Loucy (cell line): ENCODE results near the gene SERPINA12.

Source experiments
- H2AFZ ChIP-seq: fragments of 200-600 bp; sonication (generic); 2 replicates; pipeline ENCODE4 v1.6.0; 2016; ENCODE audit warnings: antibody characterized with exemption, mild to moderate bottlenecking, low read length, moderate library complexity
- H3F3A ChIP-seq: fragments of 200-600 bp; 2 replicates; pipeline ENCODE4 v1.6.0; 2016; ENCODE audit warnings: antibody characterized with exemption, low read depth, mild to moderate bottlenecking
- H3K27me3 ChIP-seq: fragments of 200-600 bp; sonication (generic); 2 replicates; pipeline ENCODE4 v1.6.1; 2014; ENCODE audit warnings: low read length, mild to moderate bottlenecking; ENCODE audit not compliant: insufficient read depth, poor library complexity, severe bottlenecking
- H3K36me3 ChIP-seq: fragments of 200-600 bp; sonication (generic); 2 replicates; pipeline ENCODE4 v1.6.1; 2016; ENCODE audit warnings: low read length; ENCODE audit not compliant: insufficient read depth
- H3K4me1 ChIP-seq: fragments of 200-600 bp; sonication (generic); 2 replicates; pipeline ENCODE4 v1.5.1; 2014; ENCODE audit warnings: low read length, mild to moderate bottlenecking; ENCODE audit not compliant: insufficient read depth, poor library complexity, severe bottlenecking
- H3K4me2 ChIP-seq: fragments of 200-600 bp; sonication (generic); 2 replicates; pipeline ENCODE4 v1.6.0; 2014; ENCODE audit warnings: antibody characterized with exemption, low read length, low read depth, mild to moderate bottlenecking; ENCODE audit not compliant: poor library complexity, severe bottlenecking
- H3K4me3 ChIP-seq: fragments of 200-600 bp; sonication (generic); 2 replicates; pipeline ENCODE4 v1.5.1; 2014; ENCODE audit warnings: low read length, mild to moderate bottlenecking, mixed read lengths; ENCODE audit not compliant: poor library complexity, severe bottlenecking
- H3K79me2 ChIP-seq: fragments of 200-600 bp; sonication (generic); 2 replicates; pipeline ENCODE4 v1.6.1; 2014; ENCODE audit warnings: low read length; ENCODE audit not compliant: insufficient read depth
- H3K9ac ChIP-seq: fragments of 200-600 bp; sonication (generic); 2 replicates; pipeline ENCODE4 v1.6.0; 2014; ENCODE audit warnings: mild to moderate bottlenecking, low read depth, low read length, moderate library complexity; ENCODE audit not compliant: poor library complexity, severe bottlenecking
- H3K9me2 ChIP-seq: fragments of 200-600 bp; sonication (generic); replicated peaks from 2 replicates; pipeline ENCODE4 v1.6.1; 2016; ENCODE audit warnings: low read depth, low read length, mixed read lengths
- H3K9me3 ChIP-seq: fragments of 200-600 bp; sonication (generic); 2 replicates; pipeline ENCODE4 v1.6.1; 2014; ENCODE audit warnings: mild to moderate bottlenecking, antibody characterized with exemption, low read length, low read depth; ENCODE audit not compliant: insufficient read depth
- H4K20me1 ChIP-seq: fragments of 200-600 bp; sonication (generic); 2 replicates; pipeline ENCODE4 v1.6.0; 2014; ENCODE audit warnings: antibody characterized with exemption, low read length, mild to moderate bottlenecking; ENCODE audit not compliant: insufficient read depth, poor library complexity, severe bottlenecking
- CTCF ChIP-seq: fragments of 200-600 bp; sonication (generic); conservative IDR thresholded peaks from 2 replicates; pipeline ENCODE4 v1.5.1; 2014; ENCODE audit warnings: mild to moderate bottlenecking, antibody characterized with exemption, low read length
- EZH2phosphoT487 ChIP-seq: fragments of 200-600 bp; IDR thresholded peaks from 2 replicates; pipeline ENCODE4 v1.6.1; 2018; ENCODE audit warnings: antibody characterized with exemption, mild to moderate bottlenecking, moderate library complexity, borderline replicate concordance

The SERPINA12 gene

DNA sequence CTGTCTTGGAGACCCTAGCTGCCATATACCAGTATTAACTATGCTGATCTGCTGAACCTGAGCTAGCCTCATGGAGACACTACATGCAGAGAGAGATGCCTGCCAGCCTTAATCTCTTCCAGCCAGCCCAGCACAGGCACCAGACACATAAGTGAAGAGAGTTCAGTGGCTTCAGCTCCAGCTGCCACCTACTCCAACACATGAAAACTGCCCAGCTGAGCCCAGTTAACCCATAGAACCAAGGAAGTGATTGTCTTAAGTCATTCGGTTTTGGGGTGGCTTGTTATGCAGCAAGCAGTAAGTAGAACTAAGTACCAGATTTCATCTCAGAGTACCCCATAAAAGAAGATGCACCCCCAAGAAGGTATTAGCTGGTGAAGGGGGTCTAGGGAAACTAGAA, 64.3 kb downstream of the SERPINA12 start:
- Histone ChIP-seq H3K27me3 (no peaks in the 10 kb centered on the region), H3K9me2 (no peaks in the 10 kb centered on the region), H4K20me1 (no peaks in the 10 kb centered on the region), H3K79me2 (no peaks in the 10 kb centered on the region), H3K4me1 (no peaks in the 10 kb centered on the region), H3F3A (no peaks in the 10 kb centered on the region), H3K4me2 (no peak overlapping the region), H3K4me3 (no peak overlapping the region), H3K9me3 (no peaks in the 10 kb centered on the region), H3K36me3 (no peaks in the 10 kb centered on the region), H3K9ac (no peak overlapping the region), H2AFZ (no peak overlapping the region)
- TF ChIP-seq EZH2phosphoT487 (no peak), CTCF (no peak)

GRCh38 chr14:94441531-94442205, 67.6 kb downstream of the SERPINA12 start:
- H3K9me2 ChIP-seq: no peaks in the 10 kb centered on the region
- no peak overlapping the region for H3K4me2 ChIP-seq
- no peaks in the 10 kb centered on the region for H3K9me3 ChIP-seq
- TF ChIP-seq CTCF (no peak), EZH2phosphoT487 (no peak)
- no peak overlapping the region for H3K4me3 ChIP-seq
- H3F3A ChIP-seq: no peaks in the 10 kb centered on the region
- H3K9ac ChIP-seq: no peak overlapping the region
- H3K27me3 ChIP-seq: no peaks in the 10 kb centered on the region
- H4K20me1 ChIP-seq: no peaks in the 10 kb centered on the region
- H3K4me1 ChIP-seq: no peaks in the 10 kb centered on the region
- H2AFZ ChIP-seq: no peak overlapping the region
- no peaks in the 10 kb centered on the region for H3K79me2 ChIP-seq
- H3K36me3 ChIP-seq: no peaks in the 10 kb centered on the region

- H3K27me3 ChIP-seq: no peaks in the 10 kb centered on the region
- no peak overlapping the region for H3K4me3 ChIP-seq
- H2AFZ ChIP-seq: no peak overlapping the region
- no peaks in the 10 kb centered on the region for H3K4me1 ChIP-seq
- no peak overlapping the region for H3K9ac ChIP-seq
- no peaks in the 10 kb centered on the region for H3K9me3 ChIP-seq
- no peaks in the 10 kb centered on the region for H4K20me1 ChIP-seq
- no peaks in the 10 kb centered on the region for H3K79me2 ChIP-seq
- no peaks in the 10 kb centered on the region for H3K36me3 ChIP-seq
- H3F3A ChIP-seq: no peaks in the 10 kb centered on the region
- no peak overlapping the region for H3K4me2 ChIP-seq
- no peak for TF ChIP-seq EZH2phosphoT487
- TF ChIP-seq CTCF: no peak
- no peaks in the 10 kb centered on the region for H3K9me2 ChIP-seq
Measured at GRCh38 chr14:94441130-94441529, 68.1 kb downstream of the SERPINA12 start.
